HG03571 (cell line): ENCODE measurements around the gene FOXO3.
"Not testable (repeated sequence)": the region's sequence is repeated elsewhere in the genome, so short reads cannot be mapped to it uniquely, and the experiment has no call there.

Source experiments
- ATAC-seq: cut with Tn5 transposase; IDR thresholded peaks from one replicate; pipeline ENCODE4 v1.9.1; 2021; ENCODE audit not compliant: unreplicated experiment

The FOXO3 gene

GRCh38 chr6:108656836-108657235 lies 96.1 kb downstream of the FOXO3 start:
- no peak for ATAC-seq

- ATAC-seq = no peak
Observed at GRCh38 chr6:108658174-108658573, 97.5 kb downstream of the FOXO3 start.

- ATAC-seq = not testable (repeated sequence)
Observed at GRCh38 chr6:108658785-108659184, 98.1 kb downstream of the FOXO3 start.

DNA sequence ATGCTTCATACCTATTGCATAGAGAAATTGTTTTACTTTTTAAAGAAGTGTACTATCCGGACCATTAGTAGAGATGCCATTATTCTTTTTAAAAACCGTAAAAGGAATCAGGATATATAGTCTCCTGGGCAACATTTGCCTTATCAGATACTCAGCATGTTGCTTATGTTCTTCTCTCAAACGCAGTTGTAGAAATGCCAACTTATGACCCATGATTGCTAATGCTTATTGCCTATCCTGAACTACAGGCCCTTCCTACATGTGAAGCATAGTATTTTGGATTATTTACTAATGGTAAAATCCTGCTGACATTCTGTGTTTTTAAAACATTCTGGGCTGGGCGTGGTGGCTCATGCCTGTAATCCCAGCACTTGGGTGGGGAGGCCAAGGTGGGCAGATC lies 99.5 kb downstream of the FOXO3 start:
- ATAC-seq = no peak

GRCh38 chr6:108661430-108661829 lies 100.7 kb downstream of the FOXO3 start:
- ATAC-seq = no peak

- ATAC-seq = no peak
Observed at GRCh38 chr6:108661982-108662381, 101.3 kb downstream of the FOXO3 start.

DNA sequence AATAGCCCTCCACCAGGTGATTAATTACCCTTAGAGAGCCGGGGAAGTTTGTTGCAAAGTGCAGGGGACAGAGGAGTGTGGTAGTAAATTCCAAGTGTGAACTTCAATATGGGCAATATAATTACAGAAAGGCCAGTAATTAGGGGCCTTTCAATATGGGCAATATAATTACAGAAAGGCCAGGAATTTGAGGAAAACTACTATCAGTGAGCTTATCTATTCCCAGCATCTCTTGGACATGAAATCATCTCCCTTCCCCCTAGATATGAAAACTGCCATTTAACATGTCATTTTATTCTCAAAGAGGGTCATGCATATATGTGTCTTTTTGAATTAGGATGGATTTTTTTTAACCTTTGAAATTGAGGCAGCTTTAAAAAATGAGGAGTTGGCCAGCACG lies 102.0 kb downstream of the FOXO3 start:
- ATAC-seq = no peak

DNA sequence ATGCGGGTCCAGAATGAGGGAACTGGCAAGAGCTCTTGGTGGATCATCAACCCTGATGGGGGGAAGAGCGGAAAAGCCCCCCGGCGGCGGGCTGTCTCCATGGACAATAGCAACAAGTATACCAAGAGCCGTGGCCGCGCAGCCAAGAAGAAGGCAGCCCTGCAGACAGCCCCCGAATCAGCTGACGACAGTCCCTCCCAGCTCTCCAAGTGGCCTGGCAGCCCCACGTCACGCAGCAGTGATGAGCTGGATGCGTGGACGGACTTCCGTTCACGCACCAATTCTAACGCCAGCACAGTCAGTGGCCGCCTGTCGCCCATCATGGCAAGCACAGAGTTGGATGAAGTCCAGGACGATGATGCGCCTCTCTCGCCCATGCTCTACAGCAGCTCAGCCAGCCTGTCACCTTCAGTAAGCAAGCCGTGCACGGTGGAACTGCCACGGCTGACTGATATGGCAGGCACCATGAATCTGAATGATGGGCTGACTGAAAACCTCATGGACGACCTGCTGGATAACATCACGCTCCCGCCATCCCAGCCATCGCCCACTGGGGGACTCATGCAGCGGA lies 102.9 kb downstream of the FOXO3 start:
- not testable (repeated sequence) for ATAC-seq

DNA sequence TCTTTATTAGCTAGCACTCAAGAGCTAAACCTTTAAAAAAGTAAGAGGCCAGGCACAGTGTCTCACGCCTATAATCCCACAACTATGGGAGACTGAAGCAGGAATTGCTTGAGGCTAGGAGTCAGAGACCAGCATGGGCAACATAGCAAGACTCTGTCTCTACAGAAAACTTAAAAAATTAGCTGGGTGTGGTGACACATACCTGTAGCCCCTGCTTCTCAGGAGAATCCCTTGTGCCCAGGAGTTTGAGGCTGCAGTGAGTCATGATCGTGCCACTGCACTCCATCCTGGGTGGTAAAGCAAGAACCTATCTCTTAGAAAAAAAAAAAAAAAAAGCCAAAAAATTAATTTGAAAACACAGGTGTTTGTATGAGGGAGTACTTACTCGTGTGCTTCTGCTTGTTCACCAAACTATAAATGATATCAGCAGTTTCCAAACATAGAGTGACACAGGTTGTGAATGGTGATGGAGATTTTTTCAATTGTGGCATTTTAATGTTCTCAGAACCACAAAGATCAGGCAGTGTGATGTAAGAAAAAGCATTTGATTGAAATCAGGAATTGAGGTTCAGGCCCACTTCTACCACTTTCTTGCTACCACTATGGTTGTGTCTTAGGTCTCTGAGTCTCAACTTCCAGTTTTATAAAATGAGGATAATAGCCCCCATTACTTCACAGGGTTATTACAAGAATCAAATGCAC lies 104.9 kb downstream of the FOXO3 start:
- no peak for ATAC-seq

DNA sequence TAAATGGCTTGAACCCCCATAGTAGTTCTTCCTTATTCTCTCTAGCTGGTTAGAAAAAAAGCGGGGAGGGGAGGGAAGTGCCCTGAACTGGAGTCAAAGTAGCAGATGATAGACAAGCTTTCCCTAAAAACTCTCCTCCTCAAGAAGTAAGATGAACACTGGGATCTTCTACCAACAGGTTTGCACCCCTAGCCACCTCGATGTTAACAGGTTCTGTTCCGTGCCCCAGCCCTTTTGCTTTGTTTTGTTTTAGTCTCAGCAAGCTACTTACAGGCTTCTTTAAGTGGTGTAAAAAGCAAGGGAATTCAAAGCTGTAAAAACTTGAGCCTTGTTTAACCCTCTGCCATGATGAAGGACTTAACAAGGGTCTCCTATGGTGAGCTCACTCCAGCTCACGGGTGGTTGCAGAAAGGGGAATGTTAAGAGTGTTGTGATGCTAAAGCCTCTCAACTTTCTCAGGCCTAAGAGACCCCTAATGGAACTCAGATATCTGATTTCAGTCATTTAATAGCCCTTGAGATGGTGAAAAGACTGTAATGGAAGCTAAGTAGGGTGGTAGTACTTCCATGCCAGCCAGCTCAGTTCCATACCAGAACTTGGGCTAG lies 106.0 kb downstream of the FOXO3 start:
- ATAC-seq = no peak

- no peak for ATAC-seq
Observed at GRCh38 chr6:108667993-108668392, 107.3 kb downstream of the FOXO3 start.

DNA sequence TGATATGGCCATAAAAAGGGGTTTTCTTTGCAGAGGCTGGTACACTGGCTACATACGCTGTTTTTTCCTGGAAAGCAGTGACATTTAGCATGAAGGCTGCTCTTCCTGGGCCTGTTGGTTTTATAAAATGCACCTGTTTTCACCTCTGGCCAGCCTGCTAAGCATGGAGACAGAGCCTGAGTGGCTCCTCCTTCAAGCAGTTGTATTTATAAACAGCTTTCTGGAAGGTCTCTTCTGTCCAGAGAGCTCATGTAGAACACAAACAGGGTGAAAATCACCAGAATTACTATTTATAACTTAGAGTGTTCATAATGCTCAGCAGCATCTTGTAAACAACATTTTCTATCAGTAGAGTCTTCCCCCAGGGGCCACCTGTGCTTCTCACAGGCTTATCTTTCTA lies 109.0 kb downstream of the FOXO3 start:
- no peak for ATAC-seq

- ATAC-seq = no peak
Observed at GRCh38 chr6:108671175-108671574, 110.5 kb downstream of the FOXO3 start.

- no peak for ATAC-seq
Observed at GRCh38 chr6:108671790-108672189, 111.1 kb downstream of the FOXO3 start.

- ATAC-seq = no peak
Observed at GRCh38 chr6:108672641-108673040, 111.9 kb downstream of the FOXO3 start.

DNA sequence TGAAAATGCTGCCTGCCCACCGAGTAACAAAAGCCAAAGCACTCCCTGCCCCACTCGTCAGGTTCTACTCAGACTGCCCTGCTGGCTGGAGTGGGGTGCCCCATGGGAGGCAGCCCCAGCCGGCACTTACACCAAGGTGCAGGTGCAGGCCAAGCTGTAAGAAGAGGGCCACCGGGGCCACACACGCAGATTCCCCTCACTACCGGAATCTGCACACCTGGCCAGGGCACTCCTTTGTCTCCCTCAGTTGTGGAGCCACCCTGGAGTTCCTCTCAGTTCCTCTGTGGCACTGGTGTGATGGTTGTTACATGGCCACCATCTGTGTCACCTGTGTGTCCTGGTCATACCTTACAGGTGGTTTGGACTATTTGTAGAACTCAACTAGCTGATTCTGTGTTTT lies 112.4 kb downstream of the FOXO3 start:
- ATAC-seq = no peak

GRCh38 chr6:108673602-108674001 lies 112.9 kb downstream of the FOXO3 start:
- no peak for ATAC-seq

DNA sequence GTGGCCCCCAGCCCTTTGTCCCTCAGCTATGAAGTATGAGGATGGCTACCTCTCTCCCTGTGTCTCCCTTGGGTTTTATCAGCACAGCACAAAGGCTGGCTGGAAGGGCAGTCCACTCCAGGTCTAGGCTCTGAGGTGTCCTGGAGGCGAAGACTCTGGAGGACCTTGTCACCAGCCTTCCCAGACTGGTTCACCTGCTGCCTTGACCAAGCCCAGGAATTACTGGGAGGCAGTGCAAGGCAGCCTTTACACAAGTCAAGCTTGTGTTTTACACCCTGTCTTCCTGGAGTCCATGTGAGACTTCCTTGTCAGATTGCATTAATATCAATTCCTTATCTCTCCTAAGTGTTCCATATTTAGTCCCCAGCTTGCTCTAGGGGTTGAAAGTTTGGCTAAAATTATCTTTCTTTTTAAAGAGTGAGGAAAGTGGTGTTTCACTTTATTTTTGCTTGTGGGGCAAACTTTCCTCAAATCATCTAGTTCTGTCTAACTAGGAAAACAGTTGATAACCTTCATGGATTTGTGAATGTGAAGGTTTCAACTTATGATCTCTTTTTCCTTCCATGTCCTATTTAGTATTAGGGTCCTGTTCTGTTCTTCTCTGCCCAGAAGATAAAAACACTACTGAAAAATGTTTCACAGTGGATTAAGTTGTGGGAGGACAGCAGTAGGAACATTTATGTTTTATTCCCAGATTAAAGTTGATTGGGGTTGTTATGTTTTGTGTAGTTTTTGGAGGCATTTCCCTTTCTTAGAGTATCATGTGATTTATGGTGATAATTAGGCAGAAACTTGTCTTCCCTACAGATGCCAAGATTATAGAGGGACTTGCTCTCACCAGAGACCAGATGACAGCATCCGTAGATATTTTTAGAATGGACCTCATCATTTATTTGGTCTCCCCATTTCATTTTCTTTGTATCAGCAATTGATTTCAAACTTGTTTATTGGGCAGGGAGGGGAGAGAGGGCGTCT lies 114.8 kb downstream of the FOXO3 start:
- ATAC-seq = no peak

DNA sequence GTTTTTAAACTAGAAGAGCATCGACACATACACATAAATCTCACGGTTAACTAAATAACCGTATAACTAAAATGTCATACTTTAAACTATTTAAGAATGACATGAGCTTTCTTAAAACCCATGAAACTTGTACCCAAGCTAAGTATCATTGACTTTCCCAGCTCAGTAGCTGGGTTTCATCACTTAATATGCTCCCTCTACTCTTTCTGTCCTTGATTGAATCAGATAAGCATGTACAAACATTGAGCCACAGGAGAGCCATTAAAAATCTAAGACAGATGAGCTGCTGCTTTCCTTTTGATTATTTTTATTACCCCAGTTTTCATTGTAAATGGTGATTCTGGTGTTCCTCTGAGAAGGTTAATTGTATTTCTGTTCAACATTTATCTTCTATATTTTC lies 115.8 kb downstream of the FOXO3 start:
- no peak for ATAC-seq

- no peak for ATAC-seq
Observed at GRCh38 chr6:108677357-108677756, 116.6 kb downstream of the FOXO3 start.

DNA sequence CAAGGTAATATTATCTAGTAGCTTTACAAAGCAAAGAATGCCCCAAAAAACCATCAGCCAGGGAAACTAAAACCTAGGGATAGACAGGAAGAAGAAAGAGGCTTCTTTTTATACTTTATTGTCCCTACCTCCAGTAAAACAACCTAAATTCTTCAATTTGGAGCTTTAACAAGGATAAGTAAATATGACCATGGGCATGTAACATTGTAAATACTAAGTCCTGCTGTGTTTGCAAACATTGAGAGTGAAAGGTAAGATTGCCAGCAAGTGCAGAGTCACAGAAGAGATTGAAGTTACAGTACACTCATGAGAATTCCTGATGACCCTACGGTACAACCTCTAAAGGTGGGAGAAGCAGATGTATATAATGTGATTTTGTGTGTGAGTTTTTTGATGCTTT lies 117.2 kb downstream of the FOXO3 start:
- no peak for ATAC-seq
